ENCODE data around the gene MBOAT2. TPM values are rescaled to one million over a fixed set of nuclear protein-coding genes. Genes with fewer than 3 reads are reported as not detected.

The MBOAT2 gene
- total RNA-seq, 4 donors from 2014 or later = 12.5 to 33.0 (median 20.7) TPM

DNA sequence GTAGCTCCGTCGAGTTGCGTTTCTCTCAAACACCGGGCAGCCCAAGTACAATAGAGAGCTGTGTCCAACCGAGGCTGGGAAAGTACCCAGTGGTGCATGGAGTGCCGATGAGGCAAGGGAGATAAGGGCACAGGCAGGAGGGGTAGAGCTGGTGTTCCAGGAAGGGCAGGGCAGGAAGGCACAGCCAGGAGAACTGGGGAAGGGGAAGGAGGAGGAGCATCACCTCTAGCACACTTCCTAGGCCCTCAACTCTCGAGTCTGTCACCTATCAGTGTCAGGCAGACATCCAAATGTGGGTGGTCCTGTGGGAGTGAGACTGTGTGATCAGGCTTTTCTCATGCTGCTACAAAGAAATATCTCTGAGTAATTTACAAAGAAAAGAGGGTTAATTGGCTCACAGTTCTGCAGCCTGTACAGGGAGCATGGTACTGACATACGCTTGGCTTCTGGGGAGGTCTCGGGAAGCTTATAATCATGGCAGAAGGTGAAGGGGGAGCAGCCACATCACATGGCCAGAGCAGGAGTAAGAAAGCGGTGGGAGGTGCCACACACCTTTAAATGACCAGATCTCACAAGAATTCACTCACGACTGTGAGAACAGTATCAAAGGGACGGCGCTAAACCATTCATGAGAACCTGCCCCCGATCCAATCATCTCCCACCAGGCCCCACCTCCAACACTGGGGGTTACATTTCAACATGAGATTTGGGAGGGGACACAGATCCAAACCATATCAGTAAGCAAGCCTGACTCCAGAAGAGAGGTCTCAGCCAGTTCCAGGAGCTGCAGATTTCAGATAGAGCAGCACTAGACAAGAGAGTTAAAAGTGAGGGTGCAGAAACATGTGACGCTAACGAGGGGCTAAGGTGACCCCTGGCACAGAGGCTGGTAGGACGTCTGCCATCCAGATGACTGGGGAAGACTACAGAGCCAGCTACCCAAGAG lies 75.7 kb downstream of the MBOAT2 start:
- H3K27ac ChIP-seq = no peak overlapping the region
- H3K27me3 ChIP-seq = no peaks in the 10 kb centered on the region
- no peaks in the 10 kb centered on the region for H3K36me3 ChIP-seq
- no peaks in the 10 kb centered on the region for H3K4me1 ChIP-seq
- TF ChIP-seq CTCF (IDR thresholded peaks at IDR 0.05) (no peak), POLR2A (IDR thresholded peaks at IDR 0.05) (no peak)
- no peak for DNase-seq
- no peaks in the 10 kb centered on the region for H3K9me3 ChIP-seq
- H3K4me3 ChIP-seq = no peak overlapping the region

DNA sequence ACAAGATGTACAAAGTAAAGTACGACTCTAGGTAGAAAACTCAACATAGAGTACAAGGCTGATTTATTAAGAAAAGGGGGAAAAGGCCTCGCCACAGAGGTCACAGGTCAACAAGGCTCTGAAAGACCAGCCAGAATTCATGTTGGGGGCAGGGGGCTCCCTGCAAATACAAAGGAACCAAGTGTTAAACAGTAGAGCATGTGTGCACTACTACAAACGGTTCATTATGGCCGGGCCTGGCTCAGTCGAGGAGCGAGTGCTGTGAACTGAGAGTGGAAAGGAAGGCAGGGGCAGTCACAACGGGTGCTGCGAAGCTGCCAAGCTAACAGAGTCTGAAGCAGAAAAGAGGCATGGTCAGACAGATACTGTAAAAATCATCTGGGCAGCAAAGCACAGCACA lies 77.1 kb downstream of the MBOAT2 start:
- no peak for DNase-seq
- no peaks in the 10 kb centered on the region for H3K36me3 ChIP-seq
- H3K27ac ChIP-seq = no peak overlapping the region
- TF ChIP-seq POLR2A (IDR thresholded peaks at IDR 0.05) (no peak), CTCF (IDR thresholded peaks at IDR 0.05) (no peak)
- no peaks in the 10 kb centered on the region for H3K27me3 ChIP-seq
- H3K4me3 ChIP-seq = no peak overlapping the region
- H3K9me3 ChIP-seq = no peaks in the 10 kb centered on the region
- no peaks in the 10 kb centered on the region for H3K4me1 ChIP-seq

DNA sequence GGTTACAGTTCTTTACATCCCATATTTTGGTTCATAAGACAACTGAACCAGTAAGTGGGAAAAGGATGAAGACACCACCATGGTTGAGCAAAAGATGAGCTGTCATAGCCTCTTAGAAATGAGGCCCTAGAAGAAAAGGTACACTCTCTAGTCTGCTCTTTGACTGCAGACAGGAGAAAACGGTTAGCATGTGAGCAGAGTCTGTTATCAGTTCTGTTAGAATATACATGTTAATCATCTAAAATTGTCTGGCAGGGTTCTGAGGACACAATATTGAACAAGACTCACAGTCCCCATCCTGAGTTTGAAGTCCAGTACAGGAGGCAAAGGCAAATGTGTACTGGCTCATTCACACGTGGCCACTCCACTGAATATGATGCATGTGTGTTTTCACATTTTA lies 78.1 kb downstream of the MBOAT2 start:
- DNase-seq = no peak
- TF ChIP-seq CTCF (IDR thresholded peaks at IDR 0.05) = no peak
- H3K9me3 ChIP-seq = no peaks in the 10 kb centered on the region

DNA sequence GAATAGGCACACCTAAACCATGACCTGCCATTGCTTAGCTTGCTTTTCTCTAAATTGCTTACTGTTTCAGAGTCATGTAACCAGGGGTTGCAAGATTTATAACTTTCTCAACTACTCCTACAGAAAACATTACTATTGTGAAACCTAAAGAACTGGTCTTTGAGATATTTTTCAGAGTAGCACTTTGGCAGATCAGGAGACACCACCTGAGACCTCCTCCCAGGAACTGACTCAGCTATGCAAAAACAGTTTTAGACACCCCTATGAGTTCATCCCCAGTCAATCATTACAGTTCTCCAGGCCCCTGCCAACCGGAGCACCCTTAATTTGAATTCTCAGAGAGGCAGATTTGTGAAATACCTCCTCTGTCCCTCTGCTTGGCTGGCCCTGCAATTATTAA lies 80.3 kb downstream of the MBOAT2 start:
- H3K27ac ChIP-seq = no peak overlapping the region
- no peak for TF ChIP-seq CTCF (IDR thresholded peaks at IDR 0.05)
- TF ChIP-seq POLR2A (IDR thresholded peaks at IDR 0.05) = no peak

More for the DNA sequence above, 78.1 kb downstream of the MBOAT2 start:
- Histone ChIP-seq H3K27me3 (no peaks in the 10 kb centered on the region), H3K4me1 (no peaks in the 10 kb centered on the region), H3K27ac (no peak overlapping the region), H3K36me3 (no peaks in the 10 kb centered on the region), H3K4me3 (no peak overlapping the region)

GRCh38 chr2:8922431-8922830 lies 81.1 kb downstream of the MBOAT2 start:
- Histone ChIP-seq H3K27me3 (no peaks in the 10 kb centered on the region), H3K4me1 (no peaks in the 10 kb centered on the region), H3K36me3 (no peaks in the 10 kb centered on the region), H3K27ac (no peak overlapping the region), H3K4me3 (no peak overlapping the region), H3K9me3 (no peaks in the 10 kb centered on the region)
- TF ChIP-seq POLR2A (IDR thresholded peaks at IDR 0.05) (no peak), CTCF (IDR thresholded peaks at IDR 0.05) (no peak)
- no peak for DNase-seq

More for the DNA sequence above, 80.3 kb downstream of the MBOAT2 start:
- H3K36me3 ChIP-seq = no peaks in the 10 kb centered on the region
- H3K4me1 ChIP-seq = no peaks in the 10 kb centered on the region
- DNase-seq = no peak
- H3K4me3 ChIP-seq = no peak overlapping the region
- no peaks in the 10 kb centered on the region for H3K27me3 ChIP-seq
- H3K9me3 ChIP-seq = no peaks in the 10 kb centered on the region
